Activated naive CD4-positive, alpha-beta T cell treated with anti-CD3 and anti-CD28 coated beads, Interleukin-2, amount 10 ng/mL, durations not matched to agents 7 days and 5 days (primary cell): ENCODE results near the gene MYO9A.

Experiments used
- CTCF ChIA-PET: fragments of 350-600 bp; sonication (Branson Sonifier 250); formaldehyde crosslinking; loops from one replicate; lab custom pipeline; 2021; ENCODE audit warnings: antibody characterized with exemption; lab: Charles Lee
- DNase-seq: peaks from one replicate; pipeline ENCODE4 v3.0.0-alpha.2; 2020
- H3K27ac Mint-ChIP-seq: one replicate; pipeline ENCODE4 v1.8.0; 2021; ENCODE audit warnings: mild to moderate bottlenecking, moderate library complexity, mixed read lengths
- H3K27me3 Mint-ChIP-seq: one replicate; pipeline ENCODE4 v1.8.0; 2021; ENCODE audit warnings: mild to moderate bottlenecking, mixed read lengths
- H3K36me3 Mint-ChIP-seq: one replicate; pipeline ENCODE4 v1.8.0; 2021; ENCODE audit warnings: mixed read lengths
- H3K4me1 Mint-ChIP-seq: one replicate; pipeline ENCODE4 v1.8.0; 2021; ENCODE audit warnings: mixed read lengths
- H3K4me3 Mint-ChIP-seq: one replicate; pipeline ENCODE4 v1.8.0; 2021; ENCODE audit warnings: mild to moderate bottlenecking, moderate library complexity, mixed read lengths
- H3K9me3 Mint-ChIP-seq: one replicate; pipeline ENCODE4 v1.8.0; 2021; ENCODE audit warnings: mixed read lengths

The MYO9A gene

GRCh38 chr15:72154316-72154715 lies 36.4 kb upstream of the MYO9A start:
- peaks cover 9% of the 10 kb centered on the region for H3K4me1 Mint-ChIP-seq
- no peaks in the 10 kb centered on the region for H3K36me3 Mint-ChIP-seq
- H3K4me3 Mint-ChIP-seq = no peak overlapping the region
- CTCF ChIA-PET = interaction anchor here (1.2 to 2.8 kb wide), 2 partner anchors 12 to 351 kb away, joined by 3 to 12 read pairs; no protein-coding TSS in a partner anchor
- H3K9me3 Mint-ChIP-seq = no peaks in the 10 kb centered on the region
- H3K27me3 Mint-ChIP-seq = peaks cover 12% of the 10 kb centered on the region
- no peak for DNase-seq
- H3K27ac Mint-ChIP-seq = no peak overlapping the region

GRCh38 chr15:72153269-72154000 lies 35.5 kb upstream of the MYO9A start:
- H3K27ac Mint-ChIP-seq = no peak overlapping the region
- peaks cover 12% of the 10 kb centered on the region for H3K27me3 Mint-ChIP-seq
- no peaks in the 10 kb centered on the region for H3K9me3 Mint-ChIP-seq
- CTCF ChIA-PET = interaction anchor here (0.7 to 2.8 kb wide), 4 partner anchors 13 to 372 kb away, joined by 3 to 12 read pairs (median 3); no protein-coding TSS in a partner anchor
- peaks cover 9% of the 10 kb centered on the region for H3K4me1 Mint-ChIP-seq
- no peaks in the 10 kb centered on the region for H3K36me3 Mint-ChIP-seq
- H3K4me3 Mint-ChIP-seq = no peak overlapping the region
- DNase-seq = no peak

- H3K36me3 Mint-ChIP-seq = no peaks in the 10 kb centered on the region
- CTCF ChIA-PET = interaction anchor here (0.6 kb wide), 1 partner anchor 9 kb away, joined by 3 read pairs; no protein-coding TSS in a partner anchor
- H3K9me3 Mint-ChIP-seq = no peaks in the 10 kb centered on the region
- no peak overlapping the region for H3K27ac Mint-ChIP-seq
- DNase-seq = no peak
- no peak overlapping the region for H3K4me3 Mint-ChIP-seq
- peaks cover 3% of the 10 kb centered on the region for H3K27me3 Mint-ChIP-seq
- H3K4me1 Mint-ChIP-seq = no peaks in the 10 kb centered on the region
Measured at GRCh38 chr15:72147418-72147817, 29.5 kb upstream of the MYO9A start.

GRCh38 chr15:72146934-72147333 lies 29.0 kb upstream of the MYO9A start:
- CTCF ChIA-PET = interaction anchor here (0.6 kb wide), 1 partner anchor 10 kb away, joined by 3 read pairs; no protein-coding TSS in a partner anchor
- no peak overlapping the region for H3K4me3 Mint-ChIP-seq
- H3K27me3 Mint-ChIP-seq = peaks cover 3% of the 10 kb centered on the region
- H3K27ac Mint-ChIP-seq = no peak overlapping the region
- DNase-seq = no peak
- no peaks in the 10 kb centered on the region for H3K4me1 Mint-ChIP-seq
- H3K36me3 Mint-ChIP-seq = no peaks in the 10 kb centered on the region
- no peaks in the 10 kb centered on the region for H3K9me3 Mint-ChIP-seq

- H3K27ac Mint-ChIP-seq = no peak overlapping the region
- no peak for DNase-seq
- H3K27me3 Mint-ChIP-seq = peaks cover 3% of the 10 kb centered on the region
- no peak overlapping the region for H3K4me3 Mint-ChIP-seq
- peaks cover 4% of the 10 kb centered on the region for H3K4me1 Mint-ChIP-seq
- CTCF ChIA-PET = interaction anchor here (0.8 kb wide), 1 partner anchor 16 kb away, joined by 3 read pairs; no protein-coding TSS in a partner anchor
- no peaks in the 10 kb centered on the region for H3K9me3 Mint-ChIP-seq
- no peaks in the 10 kb centered on the region for H3K36me3 Mint-ChIP-seq
Measured at GRCh38 chr15:72146221-72146620, 28.3 kb upstream of the MYO9A start.

- H3K4me3 Mint-ChIP-seq = no peak overlapping the region
- CTCF ChIA-PET = no interaction called here
- H3K4me1 Mint-ChIP-seq = peaks cover 4% of the 10 kb centered on the region
- no peaks in the 10 kb centered on the region for H3K9me3 Mint-ChIP-seq
- H3K27me3 Mint-ChIP-seq = peaks cover 3% of the 10 kb centered on the region
- no peak for DNase-seq
- no peaks in the 10 kb centered on the region for H3K36me3 Mint-ChIP-seq
- no peak overlapping the region for H3K27ac Mint-ChIP-seq
Measured at GRCh38 chr15:72141171-72142084, 23.5 kb upstream of the MYO9A start.

- H3K9me3 Mint-ChIP-seq = no peaks in the 10 kb centered on the region
- CTCF ChIA-PET = interaction anchor here (0.7 kb wide), 1 partner anchor 312 kb away, joined by 3 read pairs; no protein-coding TSS in a partner anchor
- no peaks in the 10 kb centered on the region for H3K36me3 Mint-ChIP-seq
- H3K27me3 Mint-ChIP-seq = no peaks in the 10 kb centered on the region
- no peak overlapping the region for H3K4me3 Mint-ChIP-seq
- H3K4me1 Mint-ChIP-seq = peaks cover 4% of the 10 kb centered on the region
- DNase-seq = no peak
- no peak overlapping the region for H3K27ac Mint-ChIP-seq
Measured at GRCh38 chr15:72140088-72140487, 22.1 kb upstream of the MYO9A start.

GRCh38 chr15:72139667-72140066 lies 21.7 kb upstream of the MYO9A start:
- H3K36me3 Mint-ChIP-seq = no peaks in the 10 kb centered on the region
- CTCF ChIA-PET = interaction anchor here (0.5 to 0.7 kb wide), 2 partner anchors 14 to 312 kb away, joined by 3 read pairs; no protein-coding TSS in a partner anchor
- no peak overlapping the region for H3K4me3 Mint-ChIP-seq
- H3K4me1 Mint-ChIP-seq = peaks cover 4% of the 10 kb centered on the region
- no peaks in the 10 kb centered on the region for H3K9me3 Mint-ChIP-seq
- no peak overlapping the region for H3K27ac Mint-ChIP-seq
- no peak for DNase-seq
- no peaks in the 10 kb centered on the region for H3K27me3 Mint-ChIP-seq

GRCh38 chr15:72136170-72137051 lies 18.5 kb upstream of the MYO9A start:
- peaks cover 1% of the 10 kb centered on the region for H3K4me1 Mint-ChIP-seq
- H3K27ac Mint-ChIP-seq = no peak overlapping the region
- H3K9me3 Mint-ChIP-seq = no peaks in the 10 kb centered on the region
- CTCF ChIA-PET = no interaction called here
- peaks cover 4% of the 10 kb centered on the region for H3K27me3 Mint-ChIP-seq
- no peaks in the 10 kb centered on the region for H3K36me3 Mint-ChIP-seq
- no peak overlapping the region for H3K4me3 Mint-ChIP-seq
- no peak for DNase-seq

- H3K27ac Mint-ChIP-seq = no peak overlapping the region
- no peaks in the 10 kb centered on the region for H3K4me1 Mint-ChIP-seq
- no peaks in the 10 kb centered on the region for H3K36me3 Mint-ChIP-seq
- CTCF ChIA-PET = no interaction called here
- H3K27me3 Mint-ChIP-seq = peaks cover 4% of the 10 kb centered on the region
- H3K9me3 Mint-ChIP-seq = no peaks in the 10 kb centered on the region
- H3K4me3 Mint-ChIP-seq = no peak overlapping the region
- DNase-seq = no peak
Measured at GRCh38 chr15:72135719-72136118, 17.8 kb upstream of the MYO9A start.

- H3K36me3 Mint-ChIP-seq = no peaks in the 10 kb centered on the region
- CTCF ChIA-PET = interaction anchor here (1.4 kb wide), 1 partner anchor 23 kb away, joined by 4 read pairs; no protein-coding TSS in a partner anchor
- no peak overlapping the region for H3K27ac Mint-ChIP-seq
- DNase-seq = no peak
- peaks cover 4% of the 10 kb centered on the region for H3K27me3 Mint-ChIP-seq
- H3K9me3 Mint-ChIP-seq = no peaks in the 10 kb centered on the region
- H3K4me3 Mint-ChIP-seq = no peak overlapping the region
- no peaks in the 10 kb centered on the region for H3K4me1 Mint-ChIP-seq
Measured at GRCh38 chr15:72133211-72133610, 15.3 kb upstream of the MYO9A start.

- Mint-ChIP-seq H3K4me1 (no peaks in the 10 kb centered on the region), H3K27me3 (peaks cover 4% of the 10 kb centered on the region), H3K9me3 (no peaks in the 10 kb centered on the region), H3K27ac (no peak overlapping the region), H3K4me3 (no peak overlapping the region), H3K36me3 (no peaks in the 10 kb centered on the region)
- DNase-seq = no peak
- CTCF ChIA-PET = no interaction called here
Measured at GRCh38 chr15:72131922-72132321, 14.0 kb upstream of the MYO9A start.

- Mint-ChIP-seq H3K27me3 (peaks cover 4% of the 10 kb centered on the region), H3K36me3 (no peaks in the 10 kb centered on the region), H3K4me3 (no peak overlapping the region), H3K4me1 (no peaks in the 10 kb centered on the region), H3K9me3 (no peaks in the 10 kb centered on the region), H3K27ac (no peak overlapping the region)
- DNase-seq = no peak
- CTCF ChIA-PET = no interaction called here
Measured at GRCh38 chr15:72130272-72130671, 12.3 kb upstream of the MYO9A start.
